Measurements from ENCODE around the gene NFIA.

NFIA gene

DNA sequence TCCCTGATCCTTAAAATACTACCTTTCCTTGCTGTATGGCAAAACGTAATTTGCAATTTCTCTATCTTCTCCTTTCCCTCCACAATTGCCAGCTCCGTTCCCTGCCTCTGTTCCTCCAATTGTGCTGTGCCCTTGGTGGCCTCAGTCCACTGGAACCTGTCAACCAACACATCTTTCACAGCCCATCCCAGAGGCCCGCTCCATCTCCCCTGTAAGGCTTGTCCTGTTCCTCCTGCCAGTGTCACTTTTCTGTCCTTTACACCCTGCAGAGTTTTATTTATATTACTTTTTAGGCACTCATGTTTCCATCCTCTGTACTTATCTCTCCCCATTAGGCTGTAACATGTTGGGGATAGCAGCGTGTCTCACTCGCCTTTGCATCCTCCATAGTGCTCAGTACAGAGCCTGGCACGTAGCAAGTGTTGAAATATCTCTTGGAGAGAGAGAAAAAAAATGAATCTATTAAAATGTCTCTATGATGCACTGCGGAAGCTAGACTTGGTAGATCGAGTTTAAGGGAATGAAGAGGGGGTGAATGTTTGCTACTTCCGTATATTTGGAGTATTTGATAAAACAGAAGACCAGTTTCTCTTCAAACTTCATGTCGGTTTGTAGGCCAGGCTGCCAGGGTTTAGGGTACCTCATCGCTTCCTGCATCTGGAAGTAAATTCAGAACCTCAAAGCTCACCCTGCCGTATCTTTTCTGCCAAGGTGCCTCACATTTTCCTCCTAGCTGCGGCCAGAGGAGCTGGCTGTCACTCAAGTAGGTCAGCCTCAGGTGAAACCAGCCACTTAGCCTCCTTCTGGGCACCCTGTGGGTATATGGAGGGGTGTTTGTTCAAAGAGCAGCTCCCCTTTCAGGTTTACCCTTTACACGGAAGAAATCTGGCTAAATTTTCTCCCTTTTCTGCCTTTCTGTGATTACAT lies 338.8 kb downstream of the NFIA start:
- TF ChIP-seq POLR2A (IDR thresholded peaks at IDR 0.05; ENCODE audit: low read depth, low read length) = no peak
- no peak for TF ChIP-seq TAF1 (IDR thresholded peaks at IDR 0.05; ENCODE audit: borderline replicate concordance, low read depth, low read length)
- TF ChIP-seq POLR2AphosphoS5 (IDR thresholded peaks at IDR 0.05; ENCODE audit: low read depth, low read length) = no peak
- FAIRE-seq = no peak
- DNase-seq (ENCODE audit: insufficient read length) = no peak

GRCh38 chr1:61423643-61424042 lies 341.3 kb downstream of the NFIA start:
- DNase-seq (ENCODE audit: insufficient read length) (no peak), FAIRE-seq (no peak)
- TF ChIP-seq POLR2A (IDR thresholded peaks at IDR 0.05; ENCODE audit: low read depth, low read length) = no peak

DNA sequence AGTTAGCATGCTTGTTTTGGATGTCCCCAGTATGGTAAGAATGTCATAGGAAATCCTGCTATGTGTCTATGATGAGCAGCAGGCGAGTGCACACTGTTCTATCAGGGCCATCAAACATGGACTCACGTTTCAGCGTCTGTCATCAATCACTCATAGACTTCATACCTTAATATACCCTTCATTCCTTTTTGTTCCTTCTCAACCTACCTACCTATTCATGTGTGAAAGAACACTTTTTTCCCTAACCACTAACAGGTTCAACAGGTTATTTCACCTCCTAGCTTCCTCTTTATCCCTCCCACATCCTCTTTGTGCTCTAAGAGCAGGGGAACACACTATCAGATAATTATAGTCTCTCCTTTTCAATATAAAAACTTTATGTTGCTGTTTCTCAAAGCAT lies 342.0 kb downstream of the NFIA start:
- TF ChIP-seq TAF1 (IDR thresholded peaks at IDR 0.05; ENCODE audit: borderline replicate concordance, low read depth, low read length) (no peak), POLR2AphosphoS5 (IDR thresholded peaks at IDR 0.05; ENCODE audit: low read depth, low read length) (no peak), POLR2A (IDR thresholded peaks at IDR 0.05; ENCODE audit: low read depth, low read length) (no peak)
- FAIRE-seq = no peak
- DNase-seq (ENCODE audit: insufficient read length) = no peak

DNA sequence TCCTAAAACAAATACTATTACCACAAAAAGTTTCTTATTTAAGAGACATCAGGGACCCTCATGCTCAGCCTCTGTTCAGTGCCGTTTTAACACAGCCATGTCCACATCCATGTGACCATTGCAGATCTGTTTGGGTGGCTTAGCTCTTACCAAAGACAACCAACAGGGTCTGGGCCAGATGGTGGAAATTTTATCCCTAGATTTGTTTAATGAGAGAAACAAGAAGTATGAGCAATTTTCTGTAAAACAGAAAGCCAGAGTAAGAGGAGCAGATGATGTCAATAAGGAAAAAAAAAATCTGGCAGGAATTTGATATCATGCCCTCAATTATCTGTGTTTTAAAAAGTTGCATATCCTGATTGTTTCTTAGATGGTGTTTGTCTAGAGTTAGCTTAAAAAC lies 342.7 kb downstream of the NFIA start:
- FAIRE-seq (no peak), DNase-seq (ENCODE audit: insufficient read length) (no peak)
- TF ChIP-seq POLR2AphosphoS5 (IDR thresholded peaks at IDR 0.05; ENCODE audit: low read depth, low read length) (no peak), TAF1 (IDR thresholded peaks at IDR 0.05; ENCODE audit: borderline replicate concordance, low read depth, low read length) (no peak), POLR2A (IDR thresholded peaks at IDR 0.05; ENCODE audit: low read depth, low read length) (no peak)

GRCh38 chr1:61426254-61426653 lies 343.9 kb downstream of the NFIA start:
- no peak for FAIRE-seq
- no peak for DNase-seq (ENCODE audit: insufficient read length)
- TF ChIP-seq POLR2AphosphoS5 (IDR thresholded peaks at IDR 0.05; ENCODE audit: low read depth, low read length) = no peak
- no peak for TF ChIP-seq POLR2A (IDR thresholded peaks at IDR 0.05; ENCODE audit: low read depth, low read length)
- no peak for TF ChIP-seq TAF1 (IDR thresholded peaks at IDR 0.05; ENCODE audit: borderline replicate concordance, low read depth, low read length)

DNA sequence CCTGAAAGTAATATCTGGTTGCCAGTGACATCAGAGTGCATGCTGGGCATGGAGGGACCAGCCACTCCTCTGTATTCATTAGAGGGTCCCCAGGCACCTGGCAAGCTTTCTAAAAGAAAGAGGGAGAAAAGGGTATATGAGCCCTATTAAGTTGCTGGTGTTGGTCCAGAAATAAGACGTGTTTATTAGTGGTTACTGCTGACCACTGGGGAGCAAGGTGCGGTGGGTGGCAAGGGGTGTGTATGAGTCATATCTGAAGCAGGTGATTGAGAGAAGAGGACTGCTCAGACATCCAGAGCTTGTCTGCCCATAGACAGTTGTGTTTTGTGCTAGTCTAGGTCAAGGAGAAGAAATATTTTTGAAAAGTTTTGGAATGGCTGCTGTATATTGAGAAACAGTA lies 344.5 kb downstream of the NFIA start:
- FAIRE-seq (no peak), DNase-seq (ENCODE audit: insufficient read length) (no peak)
- TF ChIP-seq TAF1 (IDR thresholded peaks at IDR 0.05; ENCODE audit: borderline replicate concordance, low read depth, low read length) = no peak
- TF ChIP-seq POLR2AphosphoS5 (IDR thresholded peaks at IDR 0.05; ENCODE audit: low read depth, low read length) = no peak
- TF ChIP-seq POLR2A (IDR thresholded peaks at IDR 0.05; ENCODE audit: low read depth, low read length) = no peak

DNA sequence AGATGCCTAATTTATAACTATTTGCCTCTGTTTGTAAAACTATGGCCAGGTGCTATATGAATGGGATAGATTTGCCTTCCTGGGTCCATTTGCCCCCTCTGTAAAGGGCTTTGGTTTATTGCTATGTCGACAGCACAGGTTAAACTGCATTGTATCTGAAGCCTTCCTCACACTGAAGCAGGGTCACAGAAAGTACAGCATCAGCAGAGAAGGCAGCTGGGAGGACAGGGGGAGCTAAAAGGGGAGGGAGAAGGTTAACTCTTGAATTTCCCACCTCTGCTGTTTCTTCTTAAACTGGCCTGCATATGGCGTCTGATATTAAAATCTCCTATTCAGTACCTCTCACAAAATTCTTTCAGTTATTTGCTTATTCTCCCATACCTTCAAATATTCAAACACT lies 345.1 kb downstream of the NFIA start:
- DNase-seq (ENCODE audit: insufficient read length) (no peak), FAIRE-seq (no peak)
- TF ChIP-seq POLR2AphosphoS5 (IDR thresholded peaks at IDR 0.05; ENCODE audit: low read depth, low read length) (no peak), TAF1 (IDR thresholded peaks at IDR 0.05; ENCODE audit: borderline replicate concordance, low read depth, low read length) (no peak), POLR2A (IDR thresholded peaks at IDR 0.05; ENCODE audit: low read depth, low read length) (no peak)

- no peak for FAIRE-seq
- DNase-seq (ENCODE audit: insufficient read length) = no peak
- TF ChIP-seq POLR2AphosphoS5 (IDR thresholded peaks at IDR 0.05; ENCODE audit: low read depth, low read length) = no peak
Observed at GRCh38 chr1:61428146-61428545, 345.8 kb downstream of the NFIA start.

DNA sequence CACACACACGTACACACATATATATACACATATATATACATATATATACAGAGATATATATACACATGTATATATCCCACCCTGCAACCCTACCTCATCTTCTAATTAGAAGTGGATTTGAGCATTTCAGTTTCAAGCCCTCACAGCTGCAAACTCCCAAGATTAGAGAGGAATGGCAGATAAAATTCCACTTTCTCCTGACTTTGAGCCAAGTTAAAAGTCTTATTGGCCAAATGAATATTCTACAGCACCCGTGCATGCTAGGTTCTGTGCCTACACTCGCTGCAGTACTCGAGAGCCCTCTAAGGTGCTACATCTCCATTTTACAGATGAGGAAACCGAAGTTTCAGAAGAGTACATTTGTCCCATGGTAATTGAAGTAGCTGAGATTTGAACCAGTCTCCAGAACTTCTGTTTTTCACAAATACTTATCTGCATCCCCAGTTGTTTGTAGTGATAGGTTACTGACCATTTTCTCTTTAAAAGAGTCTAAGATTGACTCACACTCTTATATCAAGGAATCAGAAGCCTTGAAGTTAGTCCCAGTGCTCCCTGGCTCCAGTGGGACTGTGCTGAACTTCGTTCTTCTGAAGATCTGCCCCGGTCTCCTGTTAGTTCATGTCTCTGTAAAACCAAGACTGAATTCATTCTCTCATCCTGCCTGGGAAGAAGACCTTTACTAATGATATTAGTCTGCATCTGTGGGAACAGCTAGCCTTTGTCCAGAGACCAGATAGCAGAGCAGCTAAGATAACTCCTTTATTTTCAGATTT lies 350.4 kb downstream of the NFIA start:
- no peak for TF ChIP-seq POLR2AphosphoS5 (IDR thresholded peaks at IDR 0.05; ENCODE audit: low read depth, low read length)
- TF ChIP-seq POLR2A (IDR thresholded peaks at IDR 0.05; ENCODE audit: low read depth, low read length) = no peak
- no peak for TF ChIP-seq TAF1 (IDR thresholded peaks at IDR 0.05; ENCODE audit: borderline replicate concordance, low read depth, low read length)
- DNase-seq (ENCODE audit: insufficient read length) = no peak
- no peak for FAIRE-seq

- TF ChIP-seq POLR2AphosphoS5 (IDR thresholded peaks at IDR 0.05; ENCODE audit: low read depth, low read length) (no peak), TAF1 (IDR thresholded peaks at IDR 0.05; ENCODE audit: borderline replicate concordance, low read depth, low read length) (no peak), POLR2A (IDR thresholded peaks at IDR 0.05; ENCODE audit: low read depth, low read length) (no peak)
- DNase-seq (ENCODE audit: insufficient read length) (no peak), FAIRE-seq (no peak)
Observed at GRCh38 chr1:61433646-61434045, 351.3 kb downstream of the NFIA start.

- TF ChIP-seq POLR2AphosphoS5 (IDR thresholded peaks at IDR 0.05; ENCODE audit: low read depth, low read length) (no peak), TAF1 (IDR thresholded peaks at IDR 0.05; ENCODE audit: borderline replicate concordance, low read depth, low read length) (no peak), POLR2A (IDR thresholded peaks at IDR 0.05; ENCODE audit: low read depth, low read length) (no peak)
- FAIRE-seq (no peak), DNase-seq (ENCODE audit: insufficient read length) (no peak)
Observed at GRCh38 chr1:61434276-61434675, 351.9 kb downstream of the NFIA start.

- no peak for TF ChIP-seq POLR2A (IDR thresholded peaks at IDR 0.05; ENCODE audit: low read depth, low read length)
- TF ChIP-seq TAF1 (IDR thresholded peaks at IDR 0.05; ENCODE audit: borderline replicate concordance, low read depth, low read length) = no peak
- no peak for TF ChIP-seq POLR2AphosphoS5 (IDR thresholded peaks at IDR 0.05; ENCODE audit: low read depth, low read length)
- FAIRE-seq = no peak
- DNase-seq (ENCODE audit: insufficient read length) = no peak
Observed at GRCh38 chr1:61435226-61435625, 352.9 kb downstream of the NFIA start.

All from GM12892 (cell line).